Measurements from ENCODE around the gene KCNK3. TPM values are rescaled to one million over a fixed set of nuclear protein-coding genes. Genes with fewer than 3 reads are reported as not detected.
"Not testable (repeated sequence)": the region's sequence is repeated elsewhere in the genome, so short reads cannot be mapped to it uniquely, and the experiment has no call there.

Gene KCNK3
- total RNA-seq, 2 donors from 2014 or later = 30.9 to 35.4 TPM

DNA sequence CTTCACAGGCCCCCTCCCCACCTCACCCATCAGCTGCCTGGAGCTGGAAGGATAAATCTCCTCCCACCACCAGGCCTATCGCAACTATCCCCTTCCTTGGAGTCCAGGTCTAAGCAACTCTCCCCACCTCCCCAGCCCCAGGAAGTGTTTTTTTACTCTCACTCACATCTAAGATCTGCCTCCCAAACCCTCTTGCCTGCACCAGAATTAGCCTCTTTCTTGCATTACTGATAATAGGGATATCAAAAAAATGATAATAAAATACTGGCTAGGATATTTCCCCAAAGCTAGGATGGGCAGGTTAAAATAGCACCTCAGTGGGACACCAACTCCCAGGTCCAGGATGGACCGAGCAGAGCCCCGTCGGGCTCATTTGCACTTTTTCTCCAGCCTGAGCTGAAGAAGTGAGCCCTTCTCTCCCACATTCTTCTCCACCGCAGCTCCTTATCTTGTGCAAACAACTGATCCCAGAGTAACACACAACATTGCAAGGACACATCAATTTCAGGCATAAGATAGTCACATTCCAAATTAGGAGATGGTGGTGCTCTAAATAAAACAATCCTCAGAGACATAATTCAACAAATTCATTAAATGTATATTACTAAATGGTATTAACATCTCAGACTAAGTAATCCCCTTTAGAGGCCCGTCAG, 33.7 kb upstream of the KCNK3 start:
- intact Hi-C loops (cut with DNase I) = no loop called here
- DNase-seq (no peak), ATAC-seq (no peak)

DNA sequence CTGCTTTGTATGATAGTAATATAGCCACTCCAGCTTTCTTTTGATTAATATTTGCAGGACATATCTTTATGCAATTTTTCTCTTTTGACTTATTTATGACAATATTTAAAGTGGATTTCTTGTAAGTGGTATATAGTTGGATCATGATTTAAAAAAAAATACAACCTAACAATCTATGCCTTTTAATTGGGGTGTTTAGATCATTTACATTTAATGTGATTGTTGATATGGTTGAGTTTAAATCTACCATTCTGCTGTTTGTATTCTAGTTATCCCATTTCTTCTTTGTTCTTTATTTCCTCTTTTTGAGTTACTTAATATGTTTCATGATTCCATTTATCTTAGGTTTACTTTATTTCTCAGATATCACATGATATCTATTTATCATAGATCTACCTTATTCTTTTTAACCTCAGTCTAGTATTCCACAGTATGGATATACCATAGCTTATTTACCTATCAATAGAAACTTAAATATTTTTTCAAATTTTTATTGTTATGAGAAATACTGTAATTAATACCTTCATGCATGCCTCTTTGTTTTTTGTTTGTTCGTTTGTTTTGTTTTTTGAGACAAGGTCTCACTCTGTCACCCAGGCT, 32.1 kb upstream of the KCNK3 start:
- ATAC-seq (no peak), DNase-seq (no peak)
- intact Hi-C loops (cut with DNase I) = no loop called here

GRCh38 chr2:26665296-26665695, 27.2 kb upstream of the KCNK3 start:
- intact Hi-C loops (cut with DNase I); ATAC-seq; DNase-seq: not testable (repeated sequence)

DNA sequence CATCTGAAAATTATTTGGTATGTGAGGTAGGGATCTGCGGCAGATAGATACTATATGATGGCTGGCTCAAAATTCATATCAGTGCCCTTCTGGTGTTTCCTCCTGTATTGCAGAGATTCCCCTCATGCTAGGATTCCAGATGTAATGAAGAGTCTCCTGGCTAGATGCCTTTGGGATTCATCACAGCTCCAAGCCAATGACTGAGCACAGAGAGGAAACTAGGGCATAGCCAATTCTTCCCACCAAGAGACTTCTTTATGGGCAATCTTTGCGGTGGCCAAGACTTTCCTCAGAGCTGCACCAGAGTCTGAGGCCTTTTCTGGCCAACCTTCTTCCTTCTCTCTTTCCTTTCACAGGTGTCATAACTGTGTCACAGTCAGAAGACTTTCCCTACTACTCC, 25.9 kb upstream of the KCNK3 start:
- ATAC-seq (no peak), DNase-seq (no peak)
- intact Hi-C loops (cut with DNase I) = no loop called here

DNA sequence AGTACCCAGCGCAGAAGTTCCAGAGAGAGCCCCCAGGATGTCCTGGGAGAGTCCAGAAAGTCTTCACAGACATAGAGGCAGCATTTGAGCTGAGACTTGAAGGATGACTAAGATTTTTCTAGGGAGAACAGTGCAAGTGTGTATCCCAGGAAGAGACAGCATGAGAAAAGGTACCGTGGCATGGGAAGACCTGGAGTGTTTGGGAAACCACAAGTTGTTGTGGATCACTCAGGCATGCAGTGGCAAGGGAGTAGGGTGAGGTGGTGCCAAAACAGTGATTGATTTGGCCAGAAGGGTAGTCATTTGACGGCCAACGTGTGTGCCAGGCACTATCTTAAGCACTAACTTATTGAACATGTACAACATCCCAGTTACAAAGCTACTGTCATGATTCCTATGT, 24.5 kb upstream of the KCNK3 start:
- ATAC-seq (no peak), DNase-seq (no peak)
- intact Hi-C loops (cut with DNase I) = no loop called here

- no peak for DNase-seq
- ATAC-seq = no peak
- intact Hi-C loops (cut with DNase I) = no loop called here
Observed at GRCh38 chr2:26668856-26669750, 23.4 kb upstream of the KCNK3 start.

GRCh38 chr2:26670171-26670570, 22.4 kb upstream of the KCNK3 start:
- DNase-seq (no peak), ATAC-seq (no peak)
- intact Hi-C loops (cut with DNase I) = no loop called here

GRCh38 chr2:26670931-26671460, 21.5 kb upstream of the KCNK3 start:
- intact Hi-C loops (cut with DNase I) = no loop called here
- ATAC-seq = no peak
- no peak for DNase-seq

- intact Hi-C loops (cut with DNase I) = no loop called here
- DNase-seq (no peak), ATAC-seq (no peak)
Observed at GRCh38 chr2:26671691-26672090, 20.8 kb upstream of the KCNK3 start.

- ATAC-seq (no peak), DNase-seq (no peak)
- intact Hi-C loops (cut with DNase I) = no loop called here
Observed at GRCh38 chr2:26672112-26672817, 20.3 kb upstream of the KCNK3 start.

DNA sequence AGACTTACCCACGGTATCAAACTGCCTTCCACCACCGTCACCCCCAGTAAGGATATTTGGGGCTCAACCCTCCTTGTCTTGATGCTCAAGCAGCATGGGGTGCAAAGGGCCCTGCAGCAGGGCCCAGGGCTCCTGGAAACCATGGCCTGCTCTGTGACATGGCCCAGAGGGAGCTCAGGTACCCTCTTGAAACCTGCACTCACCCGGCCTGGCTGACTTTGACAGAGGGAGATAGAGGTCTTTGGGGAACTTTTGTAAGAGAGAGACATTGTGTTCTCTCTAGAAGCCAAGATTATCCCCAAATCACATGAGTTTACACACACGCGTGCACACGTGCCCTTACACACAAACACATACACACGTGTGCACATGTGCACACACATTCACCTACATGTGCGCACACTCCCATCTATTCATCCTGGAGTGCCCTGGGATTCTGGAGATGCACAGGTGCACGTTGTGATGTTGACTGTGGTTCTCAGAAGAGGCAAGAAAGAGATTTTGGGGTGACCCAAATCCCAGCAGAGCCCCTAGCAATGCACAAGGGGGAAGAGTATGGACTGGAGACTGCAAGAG, 19.6 kb upstream of the KCNK3 start:
- DNase-seq (no peak), ATAC-seq (no peak)
- intact Hi-C loops (cut with DNase I) = no loop called here

DNA sequence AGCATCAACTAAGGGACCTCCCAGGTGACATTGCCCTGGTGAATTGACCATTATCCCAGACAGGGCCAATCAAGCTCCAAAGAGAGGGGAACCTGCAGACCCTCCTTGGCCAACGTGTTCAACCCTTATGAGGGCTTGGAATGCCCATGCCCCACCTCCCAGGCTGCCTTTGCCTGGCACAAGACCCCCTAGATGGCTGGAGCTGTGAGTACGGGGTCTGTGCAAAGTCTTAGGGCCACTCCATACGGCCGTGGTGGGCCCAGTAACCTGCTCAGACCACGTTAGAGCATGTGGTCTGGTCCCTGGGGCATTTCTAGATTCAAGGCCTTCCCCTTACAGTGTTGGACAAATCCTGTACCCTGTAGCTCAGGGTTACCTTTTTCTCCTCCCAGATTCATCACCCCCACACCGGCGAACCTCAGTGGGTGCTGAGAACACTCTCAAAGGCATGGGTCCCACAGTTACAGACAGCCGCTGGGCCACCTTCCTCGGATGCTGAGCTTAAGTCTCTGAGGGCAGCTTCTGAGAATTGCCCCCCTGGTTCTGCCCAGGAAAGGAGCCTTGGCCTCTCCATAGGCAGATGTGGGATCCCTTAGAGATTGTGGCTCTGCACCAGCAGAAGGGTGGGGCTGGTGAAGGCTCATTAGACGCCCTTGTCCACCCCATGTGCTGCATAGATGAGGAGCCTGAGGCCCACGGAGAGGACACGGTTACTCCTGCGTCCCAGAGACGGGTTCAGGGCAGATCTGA, 18.3 kb upstream of the KCNK3 start:
- DNase-seq (no peak), ATAC-seq (no peak)
- intact Hi-C loops (cut with DNase I) = no loop called here

- intact Hi-C loops (cut with DNase I) = no loop called here
- DNase-seq (no peak), ATAC-seq (no peak)
Observed at GRCh38 chr2:26674771-26675170, 17.8 kb upstream of the KCNK3 start.

- ATAC-seq (peak in 1 of 2 donors; percentile 80), DNase-seq (peak; percentile 34)
- intact Hi-C loops (cut with DNase I) = no loop called here
Observed at GRCh38 chr2:26675651-26676255, 16.8 kb upstream of the KCNK3 start.

- ATAC-seq (no peak), DNase-seq (no peak)
- intact Hi-C loops (cut with DNase I) = no loop called here
Observed at GRCh38 chr2:26678035-26678434, 14.5 kb upstream of the KCNK3 start.

- DNase-seq = peak; percentile 2
- intact Hi-C loops (cut with DNase I) = loop anchor here in 1 of 2 donors (5.0 kb wide), 1 partner anchor 73 kb away; no protein-coding TSS in a partner anchor
Observed at GRCh38 chr2:26679867-26680266, 12.7 kb upstream of the KCNK3 start.

GRCh38 chr2:26681656-26682055, 10.9 kb upstream of the KCNK3 start:
- DNase-seq = peak; percentile 7
- intact Hi-C loops (cut with DNase I) = loop anchor here in 1 of 2 donors (5.0 kb wide), 1 partner anchor 74 kb away; no protein-coding TSS in a partner anchor
- ATAC-seq = peak; percentile 67 to 71

More at GRCh38 chr2:26679867-26680266, 12.7 kb upstream of the KCNK3 start:
- ATAC-seq = no peak

DNA sequence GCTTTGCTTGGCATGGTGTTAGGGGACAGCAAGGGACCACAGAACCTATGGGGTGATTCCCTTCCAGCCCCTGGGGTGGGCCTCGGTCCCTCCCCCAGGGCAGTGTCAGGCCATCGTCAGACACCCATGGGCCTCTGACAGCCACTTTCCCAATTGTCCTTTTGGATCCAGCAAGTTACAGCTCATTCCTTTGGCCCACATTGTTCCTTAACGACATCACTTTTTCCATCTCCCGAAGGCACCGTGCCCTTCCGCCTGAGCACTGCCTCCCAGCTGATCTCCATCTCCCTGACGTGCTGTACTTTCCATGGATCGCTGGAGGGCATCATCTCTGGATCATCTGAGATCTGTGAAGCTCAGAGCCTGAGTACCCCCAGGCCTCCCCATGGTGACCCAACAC, 10.4 kb upstream of the KCNK3 start:
- ATAC-seq (peak; percentile 51 to 67), DNase-seq (peak; percentile 17)
- intact Hi-C loops (cut with DNase I) = loop anchor here in 1 of 2 donors (5.0 kb wide), 1 partner anchor 75 kb away; no protein-coding TSS in a partner anchor

All from left cardiac atrium (tissue), 4 donors.